GM21825 (cell line): Measurements from ENCODE around the gene RBFOX2.

Source experiments
- ATAC-seq: cut with Tn5 transposase; IDR thresholded peaks from one replicate; pipeline ENCODE4 v1.9.1; 2021; ENCODE audit warnings: mild to moderate bottlenecking, moderate library complexity; ENCODE audit not compliant: unreplicated experiment

The RBFOX2 gene

GRCh38 chr22:35947794-35948425 is 80.7 kb downstream of the RBFOX2 start:
- no peak for ATAC-seq

DNA sequence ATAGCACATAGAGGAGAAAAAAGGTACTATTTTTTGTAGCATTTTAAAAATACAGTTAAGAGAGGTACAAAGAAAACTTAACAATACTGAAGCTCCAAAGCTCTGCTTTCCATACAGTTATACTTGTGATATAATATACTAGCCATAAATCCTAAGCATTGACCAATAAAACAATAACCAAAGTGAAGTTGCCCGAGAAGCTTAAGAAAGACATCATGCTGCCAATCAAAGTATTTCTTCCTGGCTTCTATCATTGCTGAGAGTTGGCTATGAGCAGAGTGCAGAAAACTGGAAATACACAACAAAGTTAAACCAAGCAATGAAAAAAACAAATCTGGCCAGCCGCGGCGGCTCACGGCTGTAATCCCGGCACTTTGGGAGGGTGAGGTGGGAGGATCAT is 84.2 kb downstream of the RBFOX2 start:
- no peak for ATAC-seq

DNA sequence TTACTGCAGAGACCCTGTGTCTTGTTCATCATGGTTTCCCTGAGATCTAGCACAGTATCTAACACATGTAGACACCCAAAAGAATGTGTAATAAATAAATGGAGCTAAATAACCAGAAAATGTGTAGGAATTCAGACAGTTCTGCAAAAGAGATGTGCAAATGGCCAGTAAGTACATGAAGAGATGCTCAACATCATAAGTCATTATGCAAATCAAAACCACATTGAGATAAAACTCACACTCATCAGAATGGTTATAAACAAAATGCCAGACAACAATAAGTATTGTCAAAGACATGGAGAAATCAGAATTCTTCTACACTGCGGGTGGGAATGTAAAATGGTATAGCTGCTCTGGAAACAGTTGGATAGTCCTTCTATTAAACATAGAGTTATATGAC is 88.5 kb downstream of the RBFOX2 start:
- ATAC-seq = no peak

GRCh38 chr22:35938226-35938625 is 90.4 kb downstream of the RBFOX2 start:
- ATAC-seq = no peak

DNA sequence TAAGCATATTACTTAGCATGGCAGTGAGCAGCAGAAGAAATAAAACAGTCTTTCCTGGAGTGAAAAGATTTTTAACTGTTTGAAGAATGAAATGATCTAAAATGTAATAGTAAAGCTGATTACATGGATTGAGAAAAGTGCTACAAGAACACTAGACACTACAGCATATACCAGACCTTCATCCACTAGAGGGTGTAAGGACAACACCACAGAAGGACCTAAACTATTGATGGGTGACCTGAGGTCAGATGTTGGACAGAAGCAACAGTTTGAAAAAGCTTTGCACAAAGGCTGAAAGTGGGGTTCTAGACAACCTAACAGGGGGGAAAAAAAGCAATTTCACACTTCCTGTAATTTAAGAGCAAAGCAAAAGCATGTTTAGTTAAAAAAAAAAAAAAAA is 97.7 kb downstream of the RBFOX2 start:
- no peak for ATAC-seq

DNA sequence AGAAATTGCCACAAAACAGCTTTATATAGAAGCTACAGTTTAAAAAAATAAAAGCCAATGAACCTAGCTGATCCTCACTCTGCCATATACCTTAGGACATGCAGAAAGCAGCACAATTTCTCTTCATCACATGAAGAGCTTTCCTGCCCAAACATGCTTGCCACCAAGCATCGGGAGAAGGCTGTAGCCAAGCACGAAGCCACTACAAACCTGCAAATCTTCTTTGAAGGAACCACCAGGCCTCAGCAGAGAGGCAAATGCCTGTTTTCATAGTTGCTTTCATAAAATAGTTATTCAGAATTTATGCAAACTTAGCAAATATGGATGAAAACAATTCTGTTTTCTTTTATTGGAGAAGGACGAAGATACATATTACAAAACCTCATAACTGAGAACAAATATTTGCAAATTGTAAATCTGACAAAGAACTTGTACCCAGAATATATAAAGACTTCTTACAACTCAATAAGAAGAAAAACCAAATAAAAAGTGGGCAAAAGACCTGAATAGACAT is 100.3 kb downstream of the RBFOX2 start:
- no peak for ATAC-seq

GRCh38 chr22:35923026-35923425 is 105.6 kb downstream of the RBFOX2 start:
- no peak for ATAC-seq

- ATAC-seq = no peak
Observed at GRCh38 chr22:35921777-35922176, 106.8 kb downstream of the RBFOX2 start.

DNA sequence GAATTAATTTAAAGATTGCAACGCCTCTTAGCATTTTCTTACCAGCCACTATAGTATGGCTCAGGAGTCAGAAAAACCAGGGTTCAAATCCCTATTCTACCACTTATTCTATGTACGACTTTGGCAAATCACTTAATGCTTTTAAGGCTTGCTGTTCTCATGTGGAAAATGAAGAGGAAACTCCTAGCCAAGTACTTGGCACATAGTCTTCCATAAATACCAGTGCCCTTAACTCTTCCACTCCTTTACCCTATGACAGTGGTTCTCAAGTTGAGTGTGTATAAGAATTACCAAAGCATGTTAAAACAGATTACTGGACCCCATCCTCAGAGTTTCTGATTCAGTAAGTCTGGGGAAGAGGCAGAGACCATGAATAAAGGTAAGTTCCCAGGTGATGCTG is 107.6 kb downstream of the RBFOX2 start:
- ATAC-seq = no peak

DNA sequence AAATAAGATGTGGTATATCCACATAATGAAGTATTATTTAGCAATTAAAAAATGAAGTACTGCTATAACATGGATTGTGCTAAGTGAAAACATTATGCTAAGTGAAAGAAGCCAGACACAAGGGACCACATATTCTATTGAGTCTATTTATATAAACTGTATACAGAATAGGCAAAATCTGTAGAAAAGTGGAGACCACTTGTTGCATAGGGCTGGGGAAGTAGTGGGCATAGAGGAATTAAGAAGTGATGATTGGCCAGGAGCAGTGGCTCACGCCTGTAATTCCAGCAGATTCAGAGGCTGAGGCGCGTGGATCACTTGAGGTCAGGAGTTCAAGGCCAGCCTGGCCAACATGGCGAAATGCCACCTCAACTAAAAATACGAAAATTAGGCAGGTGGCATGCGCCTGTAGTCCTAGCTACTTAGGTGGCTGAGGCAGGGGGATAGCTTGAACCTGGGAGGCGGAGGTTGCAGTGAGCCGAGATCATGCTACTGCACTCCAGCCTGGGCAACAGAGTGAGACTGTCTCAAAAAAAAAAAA is 109.6 kb downstream of the RBFOX2 start:
- ATAC-seq = no peak

GRCh38 chr22:35918456-35918855 is 110.2 kb downstream of the RBFOX2 start:
- no peak for ATAC-seq

GRCh38 chr22:35917651-35918050 is 111.0 kb downstream of the RBFOX2 start:
- ATAC-seq = no peak

- no peak for ATAC-seq
Observed at GRCh38 chr22:35915477-35916013, 113.1 kb downstream of the RBFOX2 start.

DNA sequence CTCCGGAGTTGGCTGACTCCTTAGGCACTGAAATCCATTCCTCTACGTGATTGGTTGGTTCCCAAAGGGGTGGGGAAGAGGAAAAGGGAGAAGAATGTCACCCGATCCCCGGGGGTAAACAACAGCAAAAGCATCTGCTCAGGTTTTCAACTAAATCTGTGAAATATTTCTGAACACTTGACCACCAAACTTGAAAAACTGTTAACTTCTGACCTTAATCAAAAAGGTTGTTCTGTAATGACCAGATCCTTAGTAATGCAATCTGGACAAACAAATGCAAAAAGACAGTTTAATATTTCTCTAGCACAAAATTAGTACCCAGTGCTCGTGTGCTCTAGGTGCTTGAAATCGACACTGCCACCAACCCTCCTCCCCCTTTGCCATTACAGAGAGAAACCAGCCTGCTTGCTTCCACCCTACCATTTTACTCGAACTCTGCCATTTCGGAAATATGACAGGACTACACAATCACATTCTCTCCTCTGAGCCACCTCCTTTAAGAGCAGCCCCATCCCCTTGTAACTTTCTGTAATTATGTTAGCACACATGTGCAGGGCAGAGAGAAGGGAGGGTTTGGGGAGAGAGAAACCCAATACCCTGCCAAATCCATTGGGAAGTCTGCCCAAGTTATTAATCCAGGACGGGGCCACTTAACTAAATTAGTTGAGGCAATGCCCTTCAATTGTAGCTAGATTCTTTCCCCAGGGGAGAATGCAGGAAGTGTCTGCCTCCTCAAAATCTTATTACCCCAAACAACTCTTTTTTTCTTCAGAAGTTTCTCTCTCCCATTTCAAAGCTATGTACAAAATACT is 113.8 kb downstream of the RBFOX2 start:
- no peak for ATAC-seq

DNA sequence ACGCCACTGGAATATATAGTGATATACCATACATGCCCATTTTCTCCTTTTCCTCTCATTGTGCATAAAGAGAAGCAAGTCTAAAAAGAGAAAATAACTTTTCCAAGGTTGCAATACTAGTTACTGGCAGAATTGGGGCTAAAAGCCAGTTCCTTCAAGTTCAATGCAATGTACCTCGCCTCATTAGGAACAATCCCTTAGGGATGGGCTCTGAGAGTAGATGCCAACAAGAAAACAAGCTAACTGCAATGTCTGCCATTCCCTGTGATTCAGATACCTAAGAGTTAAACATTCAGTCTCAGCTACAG is 114.3 kb downstream of the RBFOX2 start:
- ATAC-seq = no peak

DNA sequence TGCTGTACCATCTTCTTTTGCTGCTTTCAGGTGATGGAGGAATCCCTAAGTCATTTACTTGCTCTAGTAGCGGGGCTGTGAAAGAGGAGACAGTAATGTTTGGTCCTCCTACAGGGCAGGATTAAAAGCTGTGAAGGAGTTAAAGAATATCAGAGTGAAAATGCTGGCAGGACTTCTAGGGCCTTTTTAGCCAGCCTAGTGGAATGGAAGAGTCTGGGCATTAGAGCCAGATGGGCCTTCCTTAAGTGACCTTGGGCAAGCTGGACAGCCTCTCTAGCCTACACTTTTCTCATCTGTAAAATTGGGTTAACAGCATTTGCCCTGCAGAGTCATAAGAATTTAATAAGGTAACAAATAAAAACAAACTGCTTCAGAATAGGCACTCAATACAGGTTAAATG is 114.7 kb downstream of the RBFOX2 start:
- ATAC-seq = no peak

GRCh38 chr22:35912658-35913057 is 116.0 kb downstream of the RBFOX2 start:
- ATAC-seq = no peak

DNA sequence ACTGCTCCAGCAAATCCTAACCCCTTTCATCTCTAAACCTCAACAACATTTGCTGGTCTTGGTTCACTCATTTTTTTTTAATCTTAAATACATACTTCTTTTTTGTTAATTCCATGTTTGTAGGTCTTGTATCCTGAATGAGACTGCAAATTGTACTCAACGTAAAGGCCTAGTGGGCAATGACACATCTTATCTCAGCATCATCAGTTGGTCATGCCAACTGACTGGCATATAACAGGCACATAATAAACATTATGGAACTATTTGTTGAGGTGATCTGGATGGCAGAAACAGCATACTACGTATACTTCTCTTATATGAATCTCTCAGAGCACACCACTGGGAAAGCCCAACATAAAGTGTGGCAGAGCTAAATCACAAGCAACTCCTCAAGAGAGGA is 116.7 kb downstream of the RBFOX2 start:
- ATAC-seq = no peak

- ATAC-seq = no peak
Observed at GRCh38 chr22:35910926-35911325, 117.7 kb downstream of the RBFOX2 start.

DNA sequence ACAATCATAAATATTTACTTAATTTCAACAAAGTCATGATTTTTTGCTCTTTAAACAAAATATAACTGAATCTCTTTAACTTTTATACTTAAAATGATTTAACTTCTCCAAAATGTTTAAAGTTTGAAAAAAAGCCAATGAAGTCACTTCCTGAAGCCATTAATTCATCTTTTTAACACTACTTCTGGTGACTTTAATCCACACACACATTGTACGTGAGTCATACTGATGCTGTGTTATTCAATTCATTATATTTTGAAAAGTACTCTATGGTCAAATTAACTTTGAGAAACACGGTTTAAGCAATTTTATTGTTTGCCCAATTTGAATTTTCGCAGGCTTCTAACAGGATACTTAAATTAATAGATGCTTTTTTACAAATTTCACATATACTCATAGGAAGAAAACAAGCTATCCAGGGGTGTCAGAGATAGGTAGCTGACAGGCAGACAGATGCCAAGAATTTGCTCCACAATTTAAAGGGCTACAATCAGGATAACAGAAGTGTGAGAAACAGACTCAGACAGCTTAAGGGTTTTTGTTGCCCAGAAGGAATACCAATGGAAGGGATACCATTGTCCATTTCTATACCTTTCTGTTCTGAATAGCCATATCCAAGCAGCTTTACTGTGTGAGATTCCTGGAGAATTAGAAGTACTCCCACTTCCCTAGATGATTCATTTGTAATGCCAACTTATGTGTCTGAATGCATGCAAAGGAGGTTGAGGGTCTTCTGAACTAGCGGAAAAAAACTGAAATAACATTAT is 118.4 kb downstream of the RBFOX2 start:
- no peak for ATAC-seq

GRCh38 chr22:35905894-35906293 is 122.7 kb downstream of the RBFOX2 start:
- no peak for ATAC-seq
